Trophoblast cell (in vitro differentiated cells and primary cell): Measurements from ENCODE around the gene PEAK3.
A peak's percentile ranks its signal among the peaks of the same experiment; 100 is the strongest.

Source experiments
- DNase-seq, 2 donors: peaks; one replicate each; pipeline ENCODE4 v3.0.0-alpha.2; 2016
- H2AFZ ChIP-seq: 2 replicates; pipeline ENCODE4 v1.6.1; 2013; ENCODE audit warnings: low read length, moderate library complexity, mild to moderate bottlenecking; ENCODE audit not compliant: insufficient read depth, poor library complexity
- H2AK5ac ChIP-seq: 2 replicates; pipeline ENCODE4 v1.6.1; 2013; ENCODE audit warnings: mild to moderate bottlenecking, low read length
- H2BK120ac ChIP-seq: 2 replicates; pipeline ENCODE4 v1.6.1; 2013; ENCODE audit warnings: low read length, mild to moderate bottlenecking, moderate library complexity; ENCODE audit not compliant: insufficient read depth, poor library complexity
- H2BK12ac ChIP-seq: 2 replicates; pipeline ENCODE4 v1.6.1; 2013; ENCODE audit warnings: mild to moderate bottlenecking, low read length, moderate library complexity
- H2BK5ac ChIP-seq: 2 replicates; pipeline ENCODE4 v1.6.1; 2013; ENCODE audit warnings: low read length, low read depth, moderate library complexity, mild to moderate bottlenecking; ENCODE audit not compliant: poor library complexity
- H3K14ac ChIP-seq: 2 replicates; pipeline ENCODE4 v1.6.1; 2013; ENCODE audit warnings: mild to moderate bottlenecking, low read length
- H3K18ac ChIP-seq: 2 replicates; pipeline ENCODE4 v1.6.1; 2013; ENCODE audit warnings: mild to moderate bottlenecking, low read length
- H3K23ac ChIP-seq: 2 replicates; pipeline ENCODE4 v1.6.1; 2013; ENCODE audit warnings: low read length
- H3K27ac ChIP-seq: 2 replicates; pipeline ENCODE4 v1.5.1; 2013; ENCODE audit warnings: low read depth, mild to moderate bottlenecking, inconsistent platforms, low read length, moderate library complexity
- H3K27me3 ChIP-seq: 2 replicates; pipeline ENCODE4 v1.6.1; 2013; ENCODE audit warnings: inconsistent platforms, mild to moderate bottlenecking, low read length, moderate library complexity; ENCODE audit not compliant: insufficient read depth
- H3K36me3 ChIP-seq, 2 experiments: 1 replicate in 1 of 2; 2 replicates in 1 of 2; pipeline ENCODE4 v1.6.1; 2013; ENCODE audit warnings: low read length in 2 of 2, mild to moderate bottlenecking in 2 of 2, moderate library complexity in 1 of 2; ENCODE audit not compliant: insufficient read depth in 2 of 2, control insufficient read depth in 1 of 2
- H3K4ac ChIP-seq: 2 replicates; pipeline ENCODE4 v1.6.1; 2013; ENCODE audit warnings: low read depth, mild to moderate bottlenecking, low read length, moderate library complexity
- H3K4me1 ChIP-seq, 2 experiments: 1 replicate in 1 of 2; 2 replicates in 1 of 2; pipeline ENCODE4 v1.6.1; 2013; ENCODE audit warnings: low read length in 2 of 2, mild to moderate bottlenecking in 2 of 2, moderate library complexity in 1 of 2; ENCODE audit not compliant: insufficient read depth in 2 of 2, control insufficient read depth in 1 of 2
- H3K4me2 ChIP-seq: 2 replicates; pipeline ENCODE4 v1.6.1; 2013; ENCODE audit warnings: inconsistent platforms, mild to moderate bottlenecking, low read length, moderate library complexity
- H3K4me3 ChIP-seq: 2 replicates; pipeline ENCODE4 v1.5.1; 2013; ENCODE audit warnings: mild to moderate bottlenecking, low read depth, low read length, inconsistent platforms
- H3K79me1 ChIP-seq: one replicate; pipeline ENCODE4 v1.6.1; 2013; ENCODE audit warnings: low read length
- H3K79me2 ChIP-seq: 2 replicates; pipeline ENCODE4 v1.6.1; 2013; ENCODE audit warnings: low read length, mild to moderate bottlenecking; ENCODE audit not compliant: control insufficient read depth, insufficient read depth, poor library complexity
- H3K9ac ChIP-seq: 2 replicates; pipeline ENCODE4 v1.6.1; 2013; ENCODE audit warnings: mild to moderate bottlenecking, low read length
- H3K9me3 ChIP-seq: 2 replicates; pipeline ENCODE4 v1.6.1; 2013; ENCODE audit warnings: low read depth, mild to moderate bottlenecking, control low read depth, inconsistent platforms, low read length; ENCODE audit not compliant: insufficient read depth
- H4K12ac ChIP-seq: 2 replicates; pipeline ENCODE4 v1.6.1; 2013; ENCODE audit warnings: low read depth, mild to moderate bottlenecking, low read length, moderate library complexity
- H4K8ac ChIP-seq: 2 replicates; pipeline ENCODE4 v1.6.1; 2013; ENCODE audit warnings: low read depth, mild to moderate bottlenecking, low read length, moderate library complexity
- H4K91ac ChIP-seq: one replicate; pipeline ENCODE4 v1.6.1; 2013; ENCODE audit warnings: low read depth, mild to moderate bottlenecking, low read length, moderate library complexity
- WGBS: extraction: QIAGEN DNeasy Blood & Tissue Kit; methylation state at CpG from one replicate; pipeline ENCODE4 v1.1.7; 2013; ENCODE audit warnings: missing lambda C conversion rate; ENCODE audit not compliant: insufficient read length, insufficient coverage; ENCODE audit errors: extremely low coverage; 5-methylcytosine and 5-hydroxymethylcytosine counted together

PEAK3 gene

DNA sequence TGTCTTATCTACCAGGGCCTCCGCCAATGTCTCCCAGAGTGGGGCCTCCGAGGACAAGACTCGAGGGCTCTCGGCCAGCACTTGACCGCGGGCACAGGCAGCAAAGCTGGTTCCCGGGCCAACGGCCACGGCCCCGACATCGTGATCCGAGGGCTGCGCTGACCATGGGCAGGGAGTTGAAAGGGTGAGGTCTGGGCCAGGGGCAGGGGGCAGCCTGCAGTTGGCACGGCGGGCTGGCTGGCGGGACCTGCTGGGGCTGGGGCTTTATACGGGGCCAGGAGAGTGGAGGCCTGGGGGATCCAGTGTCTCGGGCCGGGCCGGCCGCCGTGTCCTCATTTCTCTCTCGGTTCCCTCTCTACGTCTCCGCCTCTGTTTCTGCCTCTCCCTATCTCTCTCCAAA, 35.8 kb upstream of the PEAK3 start:
- no peak overlapping the region for H3K4ac ChIP-seq
- no peak overlapping the region for H3K14ac ChIP-seq
- no peak for DNase-seq
- no peak overlapping the region for H2AFZ ChIP-seq
- no peaks in the 10 kb centered on the region for H3K79me2 ChIP-seq
- no peak overlapping the region for H4K91ac ChIP-seq
- H3K27ac ChIP-seq = no peak overlapping the region
- H2BK5ac ChIP-seq = no peak overlapping the region
- H4K8ac ChIP-seq = no peak overlapping the region
- H3K36me3 ChIP-seq = peaks cover 15 to 18% of the 10 kb centered on the region in 2 experiments
- H2BK12ac ChIP-seq = no peak overlapping the region
- H4K12ac ChIP-seq = no peak overlapping the region
- H2AK5ac ChIP-seq = no peak overlapping the region
- no peaks in the 10 kb centered on the region for H3K79me1 ChIP-seq
- no peak overlapping the region for H3K23ac ChIP-seq
- H3K27me3 ChIP-seq = no peaks in the 10 kb centered on the region
- no peaks in the 10 kb centered on the region for H3K4me1 ChIP-seq
- H3K9me3 ChIP-seq = peaks cover 9% of the 10 kb centered on the region
- H3K18ac ChIP-seq = no peak overlapping the region
- no peak overlapping the region for H3K9ac ChIP-seq
- no peak overlapping the region for H2BK120ac ChIP-seq
- H3K4me3 ChIP-seq = no peak overlapping the region
- H3K4me2 ChIP-seq = no peak overlapping the region
- WGBS = no CpG with 5 or more reads among the region's 25 CpGs

DNA sequence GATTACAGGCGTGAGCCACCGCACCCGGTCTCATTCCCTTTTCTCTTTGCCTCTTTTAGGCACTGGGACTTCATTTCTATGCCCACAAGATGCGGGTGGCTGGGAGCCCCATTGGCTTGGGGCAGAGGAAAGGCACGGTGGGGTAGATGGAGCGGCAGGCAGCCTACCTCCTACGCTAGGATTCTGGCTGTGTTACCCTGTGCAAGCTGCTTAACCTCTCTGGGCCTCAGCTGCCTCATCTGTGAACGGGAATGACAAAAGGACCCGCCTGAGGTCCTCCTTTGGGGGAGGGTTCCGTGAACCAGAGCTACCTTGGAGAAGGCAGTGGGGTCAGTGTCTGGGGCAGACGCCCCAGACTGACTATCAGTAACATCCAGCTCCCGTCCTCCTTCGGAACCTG, 35.3 kb upstream of the PEAK3 start:
- H2AK5ac ChIP-seq = no peak overlapping the region
- H4K12ac ChIP-seq = no peak overlapping the region
- no peak overlapping the region for H2BK5ac ChIP-seq
- no peak overlapping the region for H3K18ac ChIP-seq
- no peak overlapping the region for H3K23ac ChIP-seq
- H4K91ac ChIP-seq = no peak overlapping the region
- H3K4me1 ChIP-seq = no peaks in the 10 kb centered on the region
- no peak for DNase-seq
- H2BK120ac ChIP-seq = no peak overlapping the region
- no peak overlapping the region for H4K8ac ChIP-seq
- no peak overlapping the region for H3K14ac ChIP-seq
- H3K4me2 ChIP-seq = no peak overlapping the region
- no peak overlapping the region for H2AFZ ChIP-seq
- no peaks in the 10 kb centered on the region for H3K79me1 ChIP-seq
- H3K4ac ChIP-seq = no peak overlapping the region
- H2BK12ac ChIP-seq = no peak overlapping the region
- H3K27me3 ChIP-seq = no peaks in the 10 kb centered on the region
- no peak overlapping the region for H3K9ac ChIP-seq
- H3K79me2 ChIP-seq = no peaks in the 10 kb centered on the region
- WGBS = no CpG with 5 or more reads among the region's 13 CpGs
- peaks cover 11 to 14% of the 10 kb centered on the region in 2 experiments for H3K36me3 ChIP-seq
- no peak overlapping the region for H3K27ac ChIP-seq
- H3K9me3 ChIP-seq = peaks cover 9% of the 10 kb centered on the region
- H3K4me3 ChIP-seq = no peak overlapping the region

DNA sequence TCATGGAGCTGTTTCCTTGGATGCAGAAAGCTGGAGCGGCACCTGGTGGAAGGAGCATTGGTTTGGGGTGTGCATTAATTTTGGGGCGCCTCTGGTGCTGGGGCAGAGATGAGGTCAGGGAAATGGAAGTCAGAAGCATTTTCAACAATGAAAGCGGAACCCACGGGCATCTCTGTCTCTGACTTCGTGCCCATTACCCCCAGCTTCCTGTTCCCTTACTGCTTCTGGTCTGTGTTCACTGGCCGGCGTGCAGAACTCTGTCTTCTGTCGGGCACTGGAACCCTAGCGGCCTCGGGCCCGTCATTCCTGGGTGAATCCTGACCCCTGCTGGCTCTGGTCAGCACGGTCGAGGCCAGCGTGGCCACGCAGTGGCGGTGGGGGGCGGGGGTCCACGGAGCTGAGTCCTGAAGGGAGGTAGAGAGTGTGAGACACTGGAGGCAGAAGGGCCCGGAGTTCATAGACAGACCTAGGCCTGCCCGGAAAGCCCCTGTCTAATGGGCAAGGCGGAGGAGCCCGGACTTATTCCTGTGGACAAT, 33.9 kb upstream of the PEAK3 start:
- no peak overlapping the region for H3K14ac ChIP-seq
- H3K9ac ChIP-seq = no peak overlapping the region
- H3K4ac ChIP-seq = no peak overlapping the region
- H3K18ac ChIP-seq = no peak overlapping the region
- no peak overlapping the region for H2AK5ac ChIP-seq
- H3K23ac ChIP-seq = no peak overlapping the region
- no peak overlapping the region for H2BK120ac ChIP-seq
- H4K91ac ChIP-seq = no peak overlapping the region
- DNase-seq = peak; percentile 28 to 72
- H3K27ac ChIP-seq = no peak overlapping the region
- H4K8ac ChIP-seq = no peak overlapping the region
- no peaks in the 10 kb centered on the region for H3K79me2 ChIP-seq
- WGBS = no CpG with 5 or more reads among the region's 22 CpGs
- no peak overlapping the region for H3K4me3 ChIP-seq
- no peak overlapping the region for H2AFZ ChIP-seq
- H3K27me3 ChIP-seq = no peaks in the 10 kb centered on the region
- no peaks in the 10 kb centered on the region for H3K79me1 ChIP-seq
- no peak overlapping the region for H3K4me2 ChIP-seq
- H3K4me1 ChIP-seq = no peaks in the 10 kb centered on the region
- no peak overlapping the region for H2BK12ac ChIP-seq
- peaks cover 8% of the 10 kb centered on the region for H3K9me3 ChIP-seq
- H3K36me3 ChIP-seq = peaks cover 2% of the 10 kb centered on the region in 2 experiments
- no peak overlapping the region for H4K12ac ChIP-seq
- H2BK5ac ChIP-seq = no peak overlapping the region

DNA sequence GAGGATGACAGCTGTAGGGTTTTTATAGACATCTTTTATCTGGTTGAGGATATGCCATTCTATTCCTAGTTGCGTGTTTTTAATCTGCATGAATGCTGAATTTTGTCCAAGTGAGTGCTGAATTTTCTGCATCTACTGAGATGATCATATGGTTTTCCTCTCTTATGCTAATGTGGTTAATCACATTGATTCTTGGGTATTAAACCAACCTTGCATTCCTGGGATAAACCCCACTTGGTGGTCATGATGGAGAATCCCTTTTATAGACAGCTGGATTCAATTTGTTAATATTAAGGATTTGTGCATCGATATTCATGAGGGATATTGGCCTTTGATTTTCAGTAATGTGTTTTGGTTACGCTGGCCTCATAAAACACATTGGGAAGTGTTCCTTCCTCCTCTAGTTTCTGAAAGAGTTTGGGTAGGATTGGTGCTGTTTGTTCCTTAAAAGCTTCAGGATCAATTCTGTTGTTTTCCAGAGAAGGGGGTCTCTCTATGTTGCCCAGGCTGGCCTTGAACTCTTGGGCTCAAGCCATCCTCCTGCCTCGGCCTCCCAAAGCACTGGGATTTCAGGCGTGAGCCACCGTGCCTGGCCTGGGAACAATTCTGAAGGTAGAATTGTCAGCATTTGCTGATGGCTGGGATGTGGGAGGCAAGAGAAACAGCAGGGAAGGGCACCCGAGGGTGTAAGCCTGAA, 33.3 kb upstream of the PEAK3 start:
- no peaks in the 10 kb centered on the region for H3K36me3 ChIP-seq
- no CpG with 5 or more reads among the region's 7 CpGs for WGBS
- H3K9me3 ChIP-seq = peaks cover 8% of the 10 kb centered on the region

More for the DNA sequence above, 33.3 kb upstream of the PEAK3 start:
- H3K4me2 ChIP-seq = no peak overlapping the region
- no peak overlapping the region for H4K12ac ChIP-seq
- no peak overlapping the region for H2AK5ac ChIP-seq
- H3K27me3 ChIP-seq = no peaks in the 10 kb centered on the region
- no peaks in the 10 kb centered on the region for H3K4me1 ChIP-seq
- no peak overlapping the region for H3K27ac ChIP-seq
- no peak overlapping the region for H2BK120ac ChIP-seq
- no peak overlapping the region for H3K18ac ChIP-seq
- no peak overlapping the region for H3K9ac ChIP-seq
- no peak overlapping the region for H3K4ac ChIP-seq
- no peak for DNase-seq
- H3K14ac ChIP-seq = no peak overlapping the region
- H3K79me2 ChIP-seq = no peaks in the 10 kb centered on the region
- no peaks in the 10 kb centered on the region for H3K79me1 ChIP-seq
- H2AFZ ChIP-seq = no peak overlapping the region
- H3K4me3 ChIP-seq = no peak overlapping the region
- H4K91ac ChIP-seq = no peak overlapping the region
- no peak overlapping the region for H3K23ac ChIP-seq
- no peak overlapping the region for H2BK5ac ChIP-seq
- H2BK12ac ChIP-seq = no peak overlapping the region
- no peak overlapping the region for H4K8ac ChIP-seq
